Keratinocyte (primary cell): ENCODE measurements around the gene WDPCP. TPM values are rescaled to one million over a fixed set of nuclear protein-coding genes. Genes with fewer than 3 reads are reported as not detected.

Experiments used
- DNase-seq: peaks from one replicate; pipeline ENCODE4 v3.0.0-alpha.2; 2011; ENCODE audit warnings: low read depth, missing footprints, low spot score
- FAIRE-seq: peaks from 2 replicates; lab custom pipeline; 2011; peaks lifted over from hg19 to GRCh38; lab: Jason Lieb, UNC
- H2AFZ ChIP-seq: 2 replicates; pipeline ENCODE4 v1.6.0; 2012; ENCODE audit warnings: low read length, control low read depth, inconsistent platforms; ENCODE audit not compliant: control insufficient read depth
- H3K27ac ChIP-seq: 2 replicates; pipeline ENCODE4 v1.5.1; 2011; ENCODE audit warnings: low read length; ENCODE audit not compliant: control insufficient read depth, insufficient read depth
- H3K27me3 ChIP-seq: 3 replicates; pipeline ENCODE4 v1.6.0; 2011; ENCODE audit warnings: low read length; ENCODE audit not compliant: control insufficient read depth, insufficient read depth; ENCODE audit errors: extremely low read depth
- H3K36me3 ChIP-seq, 2 experiments: 2 replicates in 1 of 2; 3 replicates in 1 of 2; pipeline ENCODE4 v1.5.1; 2011; ENCODE audit warnings: low read length in 2 of 2, mild to moderate bottlenecking in 1 of 2; ENCODE audit not compliant: control insufficient read depth in 2 of 2, insufficient read depth in 2 of 2; ENCODE audit errors: extremely low read depth in 1 of 2
- H3K4me1 ChIP-seq: 3 replicates; pipeline ENCODE4 v1.5.1; 2011; ENCODE audit warnings: low read length; ENCODE audit not compliant: control insufficient read depth, insufficient read depth; ENCODE audit errors: extremely low read depth
- H3K4me2 ChIP-seq: 3 replicates; pipeline ENCODE4 v1.6.0; 2011; ENCODE audit warnings: low read depth, low read length; ENCODE audit not compliant: control insufficient read depth, insufficient read depth; ENCODE audit errors: extremely low read depth
- H3K4me3 ChIP-seq, 3 experiments: fragments of 200-600 bp in 1 of 3; sonication (generic) in 1 of 3; 2 replicates in 2 of 3; 3 replicates in 1 of 3; pipeline ENCODE4 v1.5.1; 2011 to 2016; ENCODE audit warnings: low read length in 3 of 3, mild to moderate bottlenecking in 3 of 3, control low read depth in 2 of 3, inconsistent platforms in 1 of 3, low read depth in 1 of 3, mixed read lengths in 1 of 3, mixed run types in 1 of 3, moderate library complexity in 1 of 3; ENCODE audit not compliant: control insufficient read depth in 2 of 3, insufficient read depth in 2 of 3; ENCODE audit errors: extremely low read depth in 1 of 3
- H3K79me2 ChIP-seq: 2 replicates; pipeline ENCODE4 v1.6.0; 2012; ENCODE audit warnings: low read length; ENCODE audit not compliant: control insufficient read depth, insufficient read depth
- H3K9ac ChIP-seq: 3 replicates; pipeline ENCODE4 v1.6.0; 2011; ENCODE audit warnings: low read length; ENCODE audit not compliant: control insufficient read depth, insufficient read depth; ENCODE audit errors: extremely low read depth
- H3K9me1 ChIP-seq: 3 replicates; pipeline ENCODE4 v1.6.0; 2011; ENCODE audit warnings: low read length; ENCODE audit not compliant: control insufficient read depth, insufficient read depth; ENCODE audit errors: extremely low read depth
- H3K9me3 ChIP-seq: 2 replicates; pipeline ENCODE4 v1.5.1; 2012; ENCODE audit warnings: low read depth, low read length; ENCODE audit not compliant: control insufficient read depth
- H4K20me1 ChIP-seq: 3 replicates; pipeline ENCODE4 v1.6.0; 2011; ENCODE audit warnings: low read length; ENCODE audit not compliant: control insufficient read depth, insufficient read depth; ENCODE audit errors: extremely low read depth
- CTCF ChIP-seq, 3 experiments: IDR thresholded peaks in 1 of 3; conservative IDR thresholded peaks in 1 of 3; optimal IDR thresholded peaks in 1 of 3; 2 replicates in 2 of 3; 3 replicates in 1 of 3; pipeline versions ENCODE3 to v1.5.1; 2011; ENCODE audit warnings: low read length in 3 of 3, mild to moderate bottlenecking in 3 of 3, moderate library complexity in 2 of 3, control low read depth in 1 of 3, inconsistent platforms in 1 of 3; ENCODE audit not compliant: insufficient read depth in 2 of 3; ENCODE audit errors: extremely low read depth in 1 of 3
- EZH2 ChIP-seq: IDR thresholded peaks from one replicate; pipeline ENCODE4 v1.6.1; 2012; ENCODE audit warnings: inconsistent platforms, mild to moderate bottlenecking, low read length, moderate library complexity
- dilution Hi-C: fragments of 300-500 bp; cut with MboI; formaldehyde crosslinking; loops from one replicate; pipeline ENCODE4 v1.7.0; 2020; ENCODE audit warnings: low sequenced_read_pairs; ENCODE audit not compliant: extremely low pct_ligation_motif_present
- polyA plus RNA-seq, 5 experiments: library from polyadenylated mRNA; depleted of rRNA in 3 of 5; stranded (reverse) in 3 of 5; stranded (forward) in 1 of 5; unstranded in 1 of 5; fragments of >200 nt; gene quantifications; 1 replicate in 1 of 5; 2 replicates in 3 of 5; 3 replicates in 1 of 5; pipeline versions ENCODE4 v1.2.1 to v1.2.3, GENCODE V29; 2011 to 2012; ENCODE audit warnings: missing spikeins in 2 of 5, low read depth in 1 of 5, low replicate concordance in 1 of 5

The WDPCP gene
- polyA plus RNA-seq, 1 donor (not counting 4 experiments of a cell fraction or from before 2014, with no cell fraction given), result 2.9 TPM

- FAIRE-seq (no peak), DNase-seq (no peak)
- no peak overlapping the region for H3K4me2 ChIP-seq
- H3K27me3 ChIP-seq, result no peaks in the 10 kb centered on the region
- no peaks in the 10 kb centered on the region for H3K9me3 ChIP-seq
- no peaks in the 10 kb centered on the region for H3K79me2 ChIP-seq
- no peaks in the 10 kb centered on the region for H4K20me1 ChIP-seq
- TF ChIP-seq EZH2, result no peak
- TF ChIP-seq CTCF (optimal IDR thresholded peaks at IDR 0.05 in 1 of 3, IDR thresholded peaks at IDR 0.05 in 1 of 3, conservative IDR thresholded peaks at IDR 0.05 in 1 of 3; ENCODE audit: extremely low read depth in 1 of 3, insufficient read depth in 2 of 3, low read length in 3 of 3), result no peak
- no peaks in the 10 kb centered on the region for H3K36me3 ChIP-seq
- no peak overlapping the region for H2AFZ ChIP-seq
- H3K9me1 ChIP-seq, result no peaks in the 10 kb centered on the region
- H3K4me1 ChIP-seq, result no peaks in the 10 kb centered on the region
- H3K4me3 ChIP-seq, result no peak overlapping the region
- H3K27ac ChIP-seq, result no peak overlapping the region
- dilution Hi-C loops, result no loop called here
- no peak overlapping the region for H3K9ac ChIP-seq
These were observed 150.1 kb downstream of the WDPCP start for GRCh38 chr2:63438181-63438580.

- Histone ChIP-seq H3K9me1 (no peaks in the 10 kb centered on the region), H3K79me2 (no peaks in the 10 kb centered on the region), H2AFZ (no peak overlapping the region), H3K4me2 (no peak overlapping the region), H4K20me1 (no peaks in the 10 kb centered on the region), H3K4me1 (no peaks in the 10 kb centered on the region), H3K27me3 (no peaks in the 10 kb centered on the region), H3K4me3 (no peak overlapping the region), H3K27ac (no peak overlapping the region), H3K36me3 (no peaks in the 10 kb centered on the region), H3K9ac (no peak overlapping the region), H3K9me3 (no peaks in the 10 kb centered on the region)
- TF ChIP-seq EZH2, result no peak
- no peak for TF ChIP-seq CTCF (optimal IDR thresholded peaks at IDR 0.05 in 1 of 3, IDR thresholded peaks at IDR 0.05 in 1 of 3, conservative IDR thresholded peaks at IDR 0.05 in 1 of 3; ENCODE audit: extremely low read depth in 1 of 3, insufficient read depth in 2 of 3, low read length in 3 of 3)
- DNase-seq (no peak), FAIRE-seq (no peak)
- dilution Hi-C loops, result no loop called here
These were observed 151.8 kb downstream of the WDPCP start for GRCh38 chr2:63436488-63436887.
